ENCODE data around the gene MCRIP2. TPM values are rescaled to one million over a fixed set of nuclear protein-coding genes. Genes with fewer than 3 reads are reported as not detected.

Gene MCRIP2
- total RNA-seq, 2 donors from 2014 or later, result 29.5 to 57.7 TPM

GRCh38 chr16:632486-633335, 8.9 kb upstream of the MCRIP2 start:
- ATAC-seq (no peak), DNase-seq (ENCODE audit: low spot score) (no peak)
- H3K4me1 Mint-ChIP-seq (ENCODE audit: low read depth in 2 of 2), result peaks cover 6 to 7% of the 10 kb centered on the region in 2 donors
- no peaks in the 10 kb centered on the region for H3K27me3 Mint-ChIP-seq
- no peaks in the 10 kb centered on the region for H3K9me3 Mint-ChIP-seq
- H3K27ac Mint-ChIP-seq, result no peak overlapping the region
- H3K4me3 Mint-ChIP-seq, result no peak overlapping the region
- no peaks in the 10 kb centered on the region for H3K36me3 Mint-ChIP-seq

GRCh38 chr16:633336-634050, 8.1 kb upstream of the MCRIP2 start:
- H3K9me3 Mint-ChIP-seq, result no peaks in the 10 kb centered on the region

GRCh38 chr16:634051-634670, 7.5 kb upstream of the MCRIP2 start:
- peaks cover 6 to 7% of the 10 kb centered on the region in 2 donors for H3K4me1 Mint-ChIP-seq (ENCODE audit: low read depth in 2 of 2)

More at GRCh38 chr16:633336-634050, 8.1 kb upstream of the MCRIP2 start:
- Mint-ChIP-seq H3K4me3 (no peak overlapping the region), H3K27me3 (no peaks in the 10 kb centered on the region), H3K36me3 (no peaks in the 10 kb centered on the region), H3K27ac (no peak overlapping the region), H3K4me1 (ENCODE audit: low read depth in 2 of 2) (peaks cover 6 to 7% of the 10 kb centered on the region in 2 donors)
- DNase-seq (ENCODE audit: low spot score) (no peak), ATAC-seq (no peak)

GRCh38 chr16:634996-635395, 6.6 kb upstream of the MCRIP2 start:
- Mint-ChIP-seq H3K4me3 (peak overlapping the region; percentile 55), H3K36me3 (no peaks in the 10 kb centered on the region), H3K27ac (no peak overlapping the region), H3K4me1 (ENCODE audit: low read depth in 2 of 2) (peaks cover 6 to 7% of the 10 kb centered on the region in 2 donors), H3K27me3 (no peaks in the 10 kb centered on the region), H3K9me3 (no peaks in the 10 kb centered on the region)
- no peak for ATAC-seq
- no peak for DNase-seq (ENCODE audit: low spot score)

More at GRCh38 chr16:634051-634670, 7.5 kb upstream of the MCRIP2 start:
- Mint-ChIP-seq H3K27ac (no peak overlapping the region), H3K36me3 (no peaks in the 10 kb centered on the region), H3K4me3 (peak overlapping the region; percentile 12), H3K27me3 (no peaks in the 10 kb centered on the region), H3K9me3 (no peaks in the 10 kb centered on the region)
- DNase-seq (ENCODE audit: low spot score) (no peak), ATAC-seq (no peak)

GRCh38 chr16:635573-636205, 5.9 kb upstream of the MCRIP2 start:
- peaks cover 6 to 7% of the 10 kb centered on the region in 2 donors for H3K4me1 Mint-ChIP-seq (ENCODE audit: low read depth in 2 of 2)
- H3K36me3 Mint-ChIP-seq, result no peaks in the 10 kb centered on the region
- peak overlapping the region; percentile 96 to 100 for H3K27ac Mint-ChIP-seq
- H3K27me3 Mint-ChIP-seq, result no peaks in the 10 kb centered on the region
- peak overlapping the region; percentile 85 for H3K4me3 Mint-ChIP-seq
- DNase-seq (ENCODE audit: low spot score) (no peak), ATAC-seq (peak; percentile 5 to 8)
- H3K9me3 Mint-ChIP-seq, result no peaks in the 10 kb centered on the region

- H3K27me3 Mint-ChIP-seq, result no peaks in the 10 kb centered on the region
- H3K4me1 Mint-ChIP-seq (ENCODE audit: low read depth in 2 of 2), result peaks cover 6 to 7% of the 10 kb centered on the region in 2 donors
- ATAC-seq (peak; percentile 91 to 93), DNase-seq (ENCODE audit: low spot score) (peak; percentile 93)
- peak within 1 kb of the TSS; percentile 85 for H3K4me3 Mint-ChIP-seq
- H3K36me3 Mint-ChIP-seq, result no peaks in the 10 kb centered on the region
- no peaks in the 10 kb centered on the region for H3K9me3 Mint-ChIP-seq
- H3K27ac Mint-ChIP-seq, result peak within 1 kb of the TSS; percentile 96 to 100
These were observed 5.2 kb upstream of the MCRIP2 start, which contains the start of gene METTL26 for GRCh38 chr16:636206-637080. Gene METTL26 (minus strand): TSS chr16:636305. CDS start chr16:636290, 15 bp downstream.

- Mint-ChIP-seq H3K4me3 (peak overlapping the region; percentile 85), H3K27me3 (no peaks in the 10 kb centered on the region), H3K9me3 (no peaks in the 10 kb centered on the region), H3K36me3 (no peaks in the 10 kb centered on the region), H3K4me1 (ENCODE audit: low read depth in 2 of 2) (peaks cover 6 to 7% of the 10 kb centered on the region in 2 donors), H3K27ac (peak overlapping the region; percentile 96 to 100)
- ATAC-seq (peak; percentile 79 to 86), DNase-seq (ENCODE audit: low spot score) (peak; percentile 86)
These were observed 4.3 kb upstream of the MCRIP2 start for GRCh38 chr16:637081-638018.

- no peak overlapping the region for H3K27ac Mint-ChIP-seq
- no peaks in the 10 kb centered on the region for H3K27me3 Mint-ChIP-seq
- H3K4me3 Mint-ChIP-seq, result no peak overlapping the region
- H3K4me1 Mint-ChIP-seq (ENCODE audit: low read depth in 2 of 2), result peaks cover 6 to 7% of the 10 kb centered on the region in 2 donors
- ATAC-seq (no peak), DNase-seq (ENCODE audit: low spot score) (no peak)
- no peaks in the 10 kb centered on the region for H3K36me3 Mint-ChIP-seq
- H3K9me3 Mint-ChIP-seq, result no peaks in the 10 kb centered on the region
These were observed 3.5 kb upstream of the MCRIP2 start for GRCh38 chr16:638034-638543.

GRCh38 chr16:638836-639235, 2.8 kb upstream of the MCRIP2 start:
- no peak overlapping the region for H3K4me3 Mint-ChIP-seq
- peaks cover 6 to 7% of the 10 kb centered on the region in 2 donors for H3K4me1 Mint-ChIP-seq (ENCODE audit: low read depth in 2 of 2)
- ATAC-seq, result no peak
- H3K36me3 Mint-ChIP-seq, result no peaks in the 10 kb centered on the region
- no peaks in the 10 kb centered on the region for H3K9me3 Mint-ChIP-seq
- H3K27me3 Mint-ChIP-seq, result no peaks in the 10 kb centered on the region
- DNase-seq (ENCODE audit: low spot score), result no peak
- H3K27ac Mint-ChIP-seq, result no peak overlapping the region

GRCh38 chr16:640614-641013, 1.0 kb upstream of the MCRIP2 start:
- DNase-seq (ENCODE audit: low spot score) (no peak), ATAC-seq (no peak)
- peaks cover 10% of the 10 kb centered on the region in 2 donors for H3K4me1 Mint-ChIP-seq (ENCODE audit: low read depth in 2 of 2)
- no peaks in the 10 kb centered on the region for H3K27me3 Mint-ChIP-seq
- no peaks in the 10 kb centered on the region for H3K36me3 Mint-ChIP-seq
- H3K9me3 Mint-ChIP-seq, result no peaks in the 10 kb centered on the region
- H3K4me3 Mint-ChIP-seq, result peak overlapping the region; percentile 56
- no peak overlapping the region for H3K27ac Mint-ChIP-seq

GRCh38 chr16:642189-643049, 791 bp downstream of the MCRIP2 start:
- Mint-ChIP-seq H3K9me3 (no peaks in the 10 kb centered on the region), H3K4me1 (ENCODE audit: low read depth in 2 of 2) (peaks cover 3 to 5% of the 10 kb centered on the region in 2 donors), H3K4me3 (peak overlapping the region; percentile 79), H3K27ac (no peak overlapping the region), H3K27me3 (no peaks in the 10 kb centered on the region), H3K36me3 (no peaks in the 10 kb centered on the region)
- DNase-seq (ENCODE audit: low spot score) (no peak), ATAC-seq (peak; percentile 59 to 66)
